HepG2 (cell line): ENCODE data around the gene ZNRD2. TPM values are rescaled to one million over a fixed set of nuclear protein-coding genes. Genes with fewer than 3 reads are reported as not detected.

ENCODE experiments used
- ATAC-seq: fragments of 200-7000 bp; cut with Tn5 transposase; 3 replicates; pipeline ENCODE4 v1.9.1; 2020; ENCODE audit warnings: mild to moderate bottlenecking, moderate library complexity
- BruUV-seq: library from RNA; stranded (reverse); fragments of 400-500 nt; replicated peaks from 2 replicates; lab custom pipeline; 2021; lab: Mats Ljungman, UMichigan
- CTCF ChIA-PET: fragments of 300-600 bp; formaldehyde crosslinking; extraction: SDS; loops from one replicate; lab custom pipeline; 2021; ENCODE audit warnings: low total read pairs, inconsistent platforms, low intra/inter-chr PET ratio; lab: Yijun Ruan, JAX
- POLR2A ChIA-PET: fragments of 350-600 bp; sonication (Branson Sonifier 250); formaldehyde crosslinking; loops from one replicate; lab custom pipeline; 2020; ENCODE audit warnings: antibody characterized with exemption, inconsistent platforms; lab: Yijun Ruan, JAX
- DNase-seq: peaks from one replicate; pipeline ENCODE4 v3.0.0-alpha.2; 2015; ENCODE audit warnings: low spot score
- FAIRE-seq: peaks from 3 replicates; lab custom pipeline; 2011; peaks lifted over from hg19 to GRCh38; lab: Jason Lieb, UNC
- H2AFZ ChIP-seq: one replicate; pipeline ENCODE4 v1.6.1; 2011; ENCODE audit warnings: low read length, inconsistent platforms
- H3K27ac ChIP-seq: fragments of 300-600 bp; 3 replicates; pipeline ENCODE4 v1.8.0; 2011; ENCODE audit warnings: mixed run types, mild to moderate bottlenecking, mixed read lengths, low read length, inconsistent platforms; ENCODE audit not compliant: insufficient read depth; ENCODE audit errors: extremely low read length
- H3K27me3 ChIP-seq, 2 experiments: fragments of 200-600 bp in 1 of 2; 2 replicates in 1 of 2; 3 replicates in 1 of 2; pipeline versions ENCODE4 v1.6.0 to v1.8.0; 2011; ENCODE audit warnings: low read length in 2 of 2, mild to moderate bottlenecking in 2 of 2, moderate library complexity in 2 of 2, inconsistent platforms in 1 of 2; ENCODE audit not compliant: insufficient read depth in 2 of 2, control insufficient read depth in 1 of 2
- H3K36me3 ChIP-seq, 2 experiments: fragments of 200-600 bp in 1 of 2; replicated peaks in 1 of 2; 2 replicates in 1 of 2; 3 replicates in 1 of 2; pipeline versions ENCODE4 v1.5.1 to v1.8.0; 2011; ENCODE audit warnings: low read length in 2 of 2, inconsistent platforms in 1 of 2; ENCODE audit not compliant: insufficient read depth in 2 of 2, control insufficient read depth in 1 of 2
- H3K4me1 ChIP-seq: 2 replicates; pipeline ENCODE4 v1.5.1; 2012; ENCODE audit warnings: low read length, inconsistent platforms; ENCODE audit not compliant: insufficient read depth
- H3K4me2 ChIP-seq: 2 replicates; pipeline ENCODE4 v1.6.0; 2011; ENCODE audit warnings: low read depth, low read length, inconsistent platforms
- H3K4me3 ChIP-seq, 3 experiments: fragments of 200-600 bp in 1 of 3; sonication (generic), shearing (Covaris generic) in 1 of 3; replicated peaks in 1 of 3; 2 replicates each; pipeline ENCODE4 v1.5.1; 2011 to 2016; ENCODE audit warnings: low read length in 3 of 3, inconsistent platforms in 2 of 3, low read depth in 2 of 3, mild to moderate bottlenecking in 2 of 3, control low read depth in 1 of 3, mixed read lengths in 1 of 3; ENCODE audit not compliant: insufficient read depth in 1 of 3
- H3K79me2 ChIP-seq: one replicate; pipeline ENCODE4 v1.6.1; 2011; ENCODE audit warnings: low read length, inconsistent platforms; ENCODE audit not compliant: insufficient read depth
- H3K9ac ChIP-seq: 2 replicates; pipeline ENCODE4 v1.6.0; 2011; ENCODE audit warnings: mild to moderate bottlenecking, low read depth, low read length, inconsistent platforms; ENCODE audit not compliant: insufficient read depth
- H3K9me3 ChIP-seq: 2 replicates; pipeline ENCODE4 v1.5.1; 2012; ENCODE audit warnings: mild to moderate bottlenecking, low read length
- H4K20me1 ChIP-seq: 2 replicates; pipeline ENCODE4 v1.6.0; 2011; ENCODE audit warnings: inconsistent platforms, mild to moderate bottlenecking, low read length, moderate library complexity; ENCODE audit not compliant: insufficient read depth
- ATF7 ChIP-seq, 2 experiments: fragments of 450-650 bp in 1 of 2; sonication (generic) in 1 of 2; formaldehyde crosslinking in 1 of 2; IDR thresholded peaks; 2 replicates each; pipeline versions ENCODE4 v1.4.0 to v1.6.1; 2016 to 2020; ENCODE audit warnings: antibody characterized with exemption in 1 of 2, mild to moderate bottlenecking in 1 of 2, missing genetic modification reagents in 1 of 2
- POLR2AphosphoS5 ChIP-seq: IDR thresholded peaks from 2 replicates; pipeline ENCODE4 v1.6.1; 2012; ENCODE audit warnings: low read depth, low read length
- REL ChIP-seq: sonication (generic); formaldehyde crosslinking; conservative IDR thresholded peaks from 2 replicates; pipeline ENCODE4 v1.8.0; 2022; ENCODE audit warnings: mild to moderate bottlenecking, missing genetic modification reagents, moderate library complexity
- SMAD1 ChIP-seq: sonication (generic); formaldehyde crosslinking; IDR thresholded peaks from 2 replicates; pipeline ENCODE4 v1.4.0; 2020; ENCODE audit warnings: missing genetic modification reagents, low read depth, mild to moderate bottlenecking, borderline replicate concordance
- TCF7 ChIP-seq: sonication (generic); IDR thresholded peaks from 2 replicates; pipeline ENCODE4 v1.6.1; 2016; ENCODE audit warnings: antibody characterized with exemption, low read depth
- ZNF17 ChIP-seq: sonication (generic); formaldehyde crosslinking; IDR thresholded peaks from 2 replicates; pipeline ENCODE4 v1.5.0; 2020; ENCODE audit warnings: mild to moderate bottlenecking, missing genetic modification reagents
- WGBS: methylation state at CpG from one replicate; pipeline ENCODE4 v1.1.6; 2017; ENCODE audit warnings: low lambda C conversion rate; 5-methylcytosine and 5-hydroxymethylcytosine counted together
- in situ Hi-C: cut with HindIII; loops from 2 replicates; pipeline ENCODE4 v1.10.0; 2017; ENCODE audit warnings: low pct_unique_long_range_greater_than_20kb; ENCODE audit not compliant: extremely low pct_ligation_motif_present
- intact Hi-C: fragments of 100-400 bp; cut with micrococcal nuclease; formaldehyde crosslinking; loops from one replicate; pipeline ENCODE4 v1.10.0; 2022; ENCODE audit not compliant: unreplicated experiment
- polyA plus RNA-seq, 8 experiments: library from polyadenylated mRNA; depleted of rRNA in 3 of 8; stranded (reverse) in 7 of 8; unstranded in 1 of 8; fragments of >200 nt; fragmentation: Illumina TruSeq in 4 of 8; extraction: Trizol in 4 of 8; gene quantifications; 2 replicates each; pipeline versions ENCODE4 v1.2.1 to v1.2.3, GENCODE V29; 2011 to 2016; ENCODE audit warnings: low read depth in 4 of 8, missing spikeins in 1 of 8, mixed read lengths in 1 of 8; ENCODE audit not compliant: insufficient read depth in 1 of 8
- total RNA-seq, 5 experiments: library from RNA; depleted of rRNA; stranded (reverse); fragments of >200 nt; fragmentation: Illumina TruSeq; extraction: Trizol; gene quantifications; 2 replicates each; pipeline ENCODE4 v1.2.3, GENCODE V29; 2016; ENCODE audit warnings: low read depth in 1 of 5
- TF ChIP-seq, protein P1 (sequence below): IDR thresholded peaks from 2 replicates; pipeline ENCODE4 v1.6.1; 2016; ENCODE audit warnings: low read depth, missing genetic modification reagents, missing compliant biosample characterization
- TF ChIP-seq, protein P2 (sequence below): sonication (generic); formaldehyde crosslinking; IDR thresholded peaks from 2 replicates; pipeline ENCODE4 v1.5.1; 2020; ENCODE audit warnings: missing genetic modification reagents, mild to moderate bottlenecking, borderline replicate concordance
- TF ChIP-seq, protein P3 (sequence below): IDR thresholded peaks from 2 replicates; pipeline ENCODE4 v1.6.1; 2016; ENCODE audit warnings: mild to moderate bottlenecking, missing biosample characterization, missing genetic modification reagents
- TF ChIP-seq, protein P4 (sequence below): sonication (generic); formaldehyde crosslinking; IDR thresholded peaks from 2 replicates; pipeline ENCODE4; 2020; ENCODE audit warnings: missing genetic modification reagents, mild to moderate bottlenecking, borderline replicate concordance

The ZNRD2 gene
- total and polyA plus RNA-seq, 2 of the 13 experiments (the other 11 are each of a cell fraction or from before 2014, with no cell fraction given), result 29.2 to 34.0 TPM

DNA sequence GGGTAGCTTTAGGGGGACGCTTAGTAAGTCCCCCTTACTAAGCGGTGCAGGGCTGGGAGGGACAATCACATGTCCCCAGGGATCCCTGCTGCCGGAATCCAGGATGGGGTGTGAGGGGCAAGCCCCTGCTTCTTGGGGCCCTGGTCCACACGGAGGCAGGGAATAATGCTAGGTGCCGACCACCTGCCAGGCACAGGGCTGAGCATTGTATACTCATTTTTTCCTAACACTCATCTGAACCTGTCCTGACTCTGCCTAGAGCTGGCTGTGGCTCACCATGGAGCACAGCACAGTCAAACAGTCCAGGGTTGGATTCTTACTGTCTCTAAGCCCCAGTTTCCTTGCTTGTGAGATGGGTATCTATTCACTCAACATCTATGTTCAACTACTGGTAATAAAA is 10.7 kb upstream of the ZNRD2 start (continued):
- TF ChIP-seq, protein P1, sequence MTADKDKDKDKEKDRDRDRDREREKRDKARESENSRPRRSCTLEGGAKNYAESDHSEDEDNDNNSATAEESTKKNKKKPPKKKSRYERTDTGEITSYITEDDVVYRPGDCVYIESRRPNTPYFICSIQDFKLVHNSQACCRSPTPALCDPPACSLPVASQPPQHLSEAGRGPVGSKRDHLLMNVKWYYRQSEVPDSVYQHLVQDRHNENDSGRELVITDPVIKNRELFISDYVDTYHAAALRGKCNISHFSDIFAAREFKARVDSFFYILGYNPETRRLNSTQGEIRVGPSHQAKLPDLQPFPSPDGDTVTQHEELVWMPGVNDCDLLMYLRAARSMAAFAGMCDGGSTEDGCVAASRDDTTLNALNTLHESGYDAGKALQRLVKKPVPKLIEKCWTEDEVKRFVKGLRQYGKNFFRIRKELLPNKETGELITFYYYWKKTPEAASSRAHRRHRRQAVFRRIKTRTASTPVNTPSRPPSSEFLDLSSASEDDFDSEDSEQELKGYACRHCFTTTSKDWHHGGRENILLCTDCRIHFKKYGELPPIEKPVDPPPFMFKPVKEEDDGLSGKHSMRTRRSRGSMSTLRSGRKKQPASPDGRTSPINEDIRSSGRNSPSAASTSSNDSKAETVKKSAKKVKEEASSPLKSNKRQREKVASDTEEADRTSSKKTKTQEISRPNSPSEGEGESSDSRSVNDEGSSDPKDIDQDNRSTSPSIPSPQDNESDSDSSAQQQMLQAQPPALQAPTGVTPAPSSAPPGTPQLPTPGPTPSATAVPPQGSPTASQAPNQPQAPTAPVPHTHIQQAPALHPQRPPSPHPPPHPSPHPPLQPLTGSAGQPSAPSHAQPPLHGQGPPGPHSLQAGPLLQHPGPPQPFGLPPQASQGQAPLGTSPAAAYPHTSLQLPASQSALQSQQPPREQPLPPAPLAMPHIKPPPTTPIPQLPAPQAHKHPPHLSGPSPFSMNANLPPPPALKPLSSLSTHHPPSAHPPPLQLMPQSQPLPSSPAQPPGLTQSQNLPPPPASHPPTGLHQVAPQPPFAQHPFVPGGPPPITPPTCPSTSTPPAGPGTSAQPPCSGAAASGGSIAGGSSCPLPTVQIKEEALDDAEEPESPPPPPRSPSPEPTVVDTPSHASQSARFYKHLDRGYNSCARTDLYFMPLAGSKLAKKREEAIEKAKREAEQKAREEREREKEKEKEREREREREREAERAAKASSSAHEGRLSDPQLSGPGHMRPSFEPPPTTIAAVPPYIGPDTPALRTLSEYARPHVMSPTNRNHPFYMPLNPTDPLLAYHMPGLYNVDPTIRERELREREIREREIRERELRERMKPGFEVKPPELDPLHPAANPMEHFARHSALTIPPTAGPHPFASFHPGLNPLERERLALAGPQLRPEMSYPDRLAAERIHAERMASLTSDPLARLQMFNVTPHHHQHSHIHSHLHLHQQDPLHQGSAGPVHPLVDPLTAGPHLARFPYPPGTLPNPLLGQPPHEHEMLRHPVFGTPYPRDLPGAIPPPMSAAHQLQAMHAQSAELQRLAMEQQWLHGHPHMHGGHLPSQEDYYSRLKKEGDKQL, result no peak
- TF ChIP-seq REL (CRISPR knock-in tag), result no peak
- TF ChIP-seq ZNF17 (CRISPR knock-in tag), result no peak
- 0 out of 2 replicates have a peak, but pooled peaks have one; percentile 14 for TF ChIP-seq POLR2AphosphoS5

DNA sequence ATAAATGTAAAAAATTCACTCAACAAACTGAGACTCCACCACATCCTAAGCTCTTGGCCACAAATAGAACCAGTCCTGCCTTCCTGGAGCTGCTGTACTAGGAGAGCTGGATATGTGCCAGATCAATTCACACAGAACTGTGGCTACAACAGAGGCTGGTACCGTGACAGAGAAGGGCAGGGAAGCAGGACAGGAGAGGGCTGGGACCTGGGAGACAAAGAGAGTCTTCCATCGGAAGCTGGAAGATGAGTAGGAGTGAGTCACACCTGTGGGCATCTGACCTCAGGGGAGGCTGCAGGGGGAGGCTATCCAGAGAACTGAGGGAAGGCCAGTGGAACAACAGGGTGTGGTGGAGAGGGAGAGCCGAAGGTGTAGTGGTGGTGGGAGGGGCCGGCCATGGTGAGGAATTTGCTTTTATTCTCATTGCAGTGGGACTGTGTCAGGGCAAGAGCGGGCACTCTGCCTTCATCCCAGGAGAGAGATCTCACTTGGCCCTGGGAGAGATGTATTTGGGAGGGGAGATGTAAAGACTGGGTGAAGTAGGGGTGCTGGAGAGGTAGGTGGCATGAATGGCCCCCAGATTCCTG is 10.2 kb upstream of the ZNRD2 start:
- BruUV-seq, result no TSS peak
- no peak overlapping the region for H2AFZ ChIP-seq
- H3K36me3 ChIP-seq, result no peaks in the 10 kb centered on the region
- H3K79me2 ChIP-seq, result peaks cover 8% of the 10 kb centered on the region
- H3K9me3 ChIP-seq, result no peaks in the 10 kb centered on the region
- DNase-seq (peak; percentile 64), FAIRE-seq (no peak), ATAC-seq (peak; percentile 2; the same call in 1 of the 3 replicates)
- H3K27me3 ChIP-seq, result no peaks in the 10 kb centered on the region
- intact Hi-C loops (loop anchor here (2.0 kb wide), 1 partner anchor 19 kb away; no protein-coding TSS in a partner anchor), in situ Hi-C loops (loop anchor here (10.0 kb wide), 1 partner anchor 295 kb away; the partner anchor contains the start of gene CFL1)
- peak overlapping the region; percentile 97 for H3K4me2 ChIP-seq
- ChIA-PET POLR2A (interaction anchor here (1.2 to 3.4 kb wide), 11 partner anchors 9 to 137 kb away, joined by 4 to 34 read pairs (median 7); partner anchors contain the start of genes EHBP1L1, FAM89B, MALAT1 and NEAT1), CTCF (no interaction called here)
- H3K27ac ChIP-seq, result no peak overlapping the region
- H3K4me1 ChIP-seq, result peaks cover 70% of the 10 kb centered on the region
- 4% methylated on average over 5 of the region's 5 CpGs for WGBS
- peak overlapping the region in 2 of 3 experiments; percentile 6 to 9; a peak in 1 of 6 replicates for H3K4me3 ChIP-seq
- H4K20me1 ChIP-seq, result peaks cover under 1% of the 10 kb centered on the region; the same call in 1 of the 2 replicates
- peak overlapping the region; percentile 89; the same call in 1 of the 2 replicates for H3K9ac ChIP-seq
- TF ChIP-seq SMAD1 (CRISPR knock-in tag) (no peak), ATF7 (IDR thresholded peaks at IDR 0.05) (no peak), ATF7 (CRISPR knock-in tag; IDR thresholded peaks at IDR 0.05) (no peak), TCF7 (no peak)
- TF ChIP-seq, protein P2, sequence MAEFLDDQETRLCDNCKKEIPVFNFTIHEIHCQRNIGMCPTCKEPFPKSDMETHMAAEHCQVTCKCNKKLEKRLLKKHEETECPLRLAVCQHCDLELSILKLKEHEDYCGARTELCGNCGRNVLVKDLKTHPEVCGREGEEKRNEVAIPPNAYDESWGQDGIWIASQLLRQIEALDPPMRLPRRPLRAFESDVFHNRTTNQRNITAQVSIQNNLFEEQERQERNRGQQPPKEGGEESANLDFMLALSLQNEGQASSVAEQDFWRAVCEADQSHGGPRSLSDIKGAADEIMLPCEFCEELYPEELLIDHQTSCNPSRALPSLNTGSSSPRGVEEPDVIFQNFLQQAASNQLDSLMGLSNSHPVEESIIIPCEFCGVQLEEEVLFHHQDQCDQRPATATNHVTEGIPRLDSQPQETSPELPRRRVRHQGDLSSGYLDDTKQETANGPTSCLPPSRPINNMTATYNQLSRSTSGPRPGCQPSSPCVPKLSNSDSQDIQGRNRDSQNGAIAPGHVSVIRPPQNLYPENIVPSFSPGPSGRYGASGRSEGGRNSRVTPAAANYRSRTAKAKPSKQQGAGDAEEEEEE (CRISPR knock-in tag), result no peak
- TF ChIP-seq, protein P3, sequence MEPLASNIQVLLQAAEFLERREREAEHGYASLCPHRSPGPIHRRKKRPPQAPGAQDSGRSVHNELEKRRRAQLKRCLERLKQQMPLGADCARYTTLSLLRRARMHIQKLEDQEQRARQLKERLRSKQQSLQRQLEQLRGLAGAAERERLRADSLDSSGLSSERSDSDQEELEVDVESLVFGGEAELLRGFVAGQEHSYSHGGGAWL (CRISPR knock-in tag), result 0 out of 2 replicates have a peak, but pooled peaks have one; percentile 12
- TF ChIP-seq, protein P4, sequence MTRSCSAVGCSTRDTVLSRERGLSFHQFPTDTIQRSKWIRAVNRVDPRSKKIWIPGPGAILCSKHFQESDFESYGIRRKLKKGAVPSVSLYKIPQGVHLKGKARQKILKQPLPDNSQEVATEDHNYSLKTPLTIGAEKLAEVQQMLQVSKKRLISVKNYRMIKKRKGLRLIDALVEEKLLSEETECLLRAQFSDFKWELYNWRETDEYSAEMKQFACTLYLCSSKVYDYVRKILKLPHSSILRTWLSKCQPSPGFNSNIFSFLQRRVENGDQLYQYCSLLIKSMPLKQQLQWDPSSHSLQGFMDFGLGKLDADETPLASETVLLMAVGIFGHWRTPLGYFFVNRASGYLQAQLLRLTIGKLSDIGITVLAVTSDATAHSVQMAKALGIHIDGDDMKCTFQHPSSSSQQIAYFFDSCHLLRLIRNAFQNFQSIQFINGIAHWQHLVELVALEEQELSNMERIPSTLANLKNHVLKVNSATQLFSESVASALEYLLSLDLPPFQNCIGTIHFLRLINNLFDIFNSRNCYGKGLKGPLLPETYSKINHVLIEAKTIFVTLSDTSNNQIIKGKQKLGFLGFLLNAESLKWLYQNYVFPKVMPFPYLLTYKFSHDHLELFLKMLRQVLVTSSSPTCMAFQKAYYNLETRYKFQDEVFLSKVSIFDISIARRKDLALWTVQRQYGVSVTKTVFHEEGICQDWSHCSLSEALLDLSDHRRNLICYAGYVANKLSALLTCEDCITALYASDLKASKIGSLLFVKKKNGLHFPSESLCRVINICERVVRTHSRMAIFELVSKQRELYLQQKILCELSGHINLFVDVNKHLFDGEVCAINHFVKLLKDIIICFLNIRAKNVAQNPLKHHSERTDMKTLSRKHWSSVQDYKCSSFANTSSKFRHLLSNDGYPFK (CRISPR knock-in tag), result peak; percentile 12; the same call in 1 of the 2 replicates
